Coronary artery (tissue), 2 donors: Measurements from ENCODE around the gene NELL2.

Experiments used
- DNase-seq: peaks from one replicate; pipeline ENCODE4 v3.0.0-alpha.2; 2017; ENCODE audit warnings: low spot score
- H3K27ac ChIP-seq, 2 donors: fragments of 200-600 bp; sonication (generic); one replicate each; pipeline ENCODE4 v1.5.1; 2016 to 2019
- H3K4me3 ChIP-seq: fragments of 200-600 bp; sonication (generic); 2 replicates; pipeline ENCODE4 v1.5.1; 2016; ENCODE audit warnings: mild to moderate bottlenecking, moderate library complexity
- TF ChIP-seq, protein P1 (sequence below): fragments of 200-600 bp; sonication (generic); IDR thresholded peaks from one replicate; pipeline ENCODE4 v1.5.1; 2019; ENCODE audit warnings: antibody characterized with exemption

Gene NELL2

DNA sequence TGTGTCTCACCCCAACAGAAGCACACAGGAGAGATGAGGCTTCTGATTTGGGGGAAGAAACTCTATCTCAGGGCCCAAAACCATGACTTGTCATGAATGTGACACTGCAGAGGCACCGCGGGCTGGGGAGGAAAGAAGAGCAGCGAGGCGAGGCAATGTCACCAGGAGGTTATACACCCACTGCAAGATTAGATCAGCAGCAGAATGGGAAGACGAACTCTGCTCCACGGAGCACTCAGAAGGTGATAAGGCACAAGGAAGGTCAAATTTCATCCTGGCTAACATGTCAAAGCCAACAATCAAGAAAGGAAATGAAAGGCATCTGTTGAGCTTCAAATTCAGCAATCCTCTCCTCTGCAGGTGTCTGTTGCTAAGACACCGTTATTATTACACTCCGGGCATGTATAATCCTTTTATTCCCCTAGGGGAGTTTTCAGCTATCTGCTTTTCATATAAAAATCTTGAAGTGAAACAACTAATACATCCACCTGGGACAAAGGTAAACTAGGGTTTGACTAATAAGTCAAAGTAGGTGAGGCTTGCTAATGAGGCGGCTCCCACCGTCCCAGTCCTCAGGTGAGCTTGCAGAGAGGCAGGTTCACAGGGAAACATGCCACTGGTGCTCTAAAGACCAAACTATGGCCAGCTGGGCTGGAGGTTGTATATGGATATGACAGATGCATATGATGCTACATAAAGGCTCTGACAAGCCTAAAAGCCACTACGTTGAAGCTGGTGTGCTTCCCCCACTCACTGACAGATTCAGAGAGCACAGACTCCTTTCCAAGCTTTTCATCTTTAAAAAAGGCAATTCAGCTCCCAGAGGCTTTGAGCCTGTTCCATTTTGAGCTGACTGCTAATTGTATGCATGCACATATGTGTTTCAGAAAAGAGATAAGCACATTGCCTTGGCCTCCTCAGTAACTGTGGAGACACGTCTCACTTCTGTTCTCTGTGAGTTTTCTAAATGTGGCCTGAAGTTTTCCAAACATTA is 221.2 kb downstream of the NELL2 start:
- Histone ChIP-seq H3K4me3 (no peak overlapping the region), H3K27ac (no peak overlapping the region)
- TF ChIP-seq, protein P1, sequence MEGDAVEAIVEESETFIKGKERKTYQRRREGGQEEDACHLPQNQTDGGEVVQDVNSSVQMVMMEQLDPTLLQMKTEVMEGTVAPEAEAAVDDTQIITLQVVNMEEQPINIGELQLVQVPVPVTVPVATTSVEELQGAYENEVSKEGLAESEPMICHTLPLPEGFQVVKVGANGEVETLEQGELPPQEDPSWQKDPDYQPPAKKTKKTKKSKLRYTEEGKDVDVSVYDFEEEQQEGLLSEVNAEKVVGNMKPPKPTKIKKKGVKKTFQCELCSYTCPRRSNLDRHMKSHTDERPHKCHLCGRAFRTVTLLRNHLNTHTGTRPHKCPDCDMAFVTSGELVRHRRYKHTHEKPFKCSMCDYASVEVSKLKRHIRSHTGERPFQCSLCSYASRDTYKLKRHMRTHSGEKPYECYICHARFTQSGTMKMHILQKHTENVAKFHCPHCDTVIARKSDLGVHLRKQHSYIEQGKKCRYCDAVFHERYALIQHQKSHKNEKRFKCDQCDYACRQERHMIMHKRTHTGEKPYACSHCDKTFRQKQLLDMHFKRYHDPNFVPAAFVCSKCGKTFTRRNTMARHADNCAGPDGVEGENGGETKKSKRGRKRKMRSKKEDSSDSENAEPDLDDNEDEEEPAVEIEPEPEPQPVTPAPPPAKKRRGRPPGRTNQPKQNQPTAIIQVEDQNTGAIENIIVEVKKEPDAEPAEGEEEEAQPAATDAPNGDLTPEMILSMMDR = no peak
- no peak for DNase-seq

DNA sequence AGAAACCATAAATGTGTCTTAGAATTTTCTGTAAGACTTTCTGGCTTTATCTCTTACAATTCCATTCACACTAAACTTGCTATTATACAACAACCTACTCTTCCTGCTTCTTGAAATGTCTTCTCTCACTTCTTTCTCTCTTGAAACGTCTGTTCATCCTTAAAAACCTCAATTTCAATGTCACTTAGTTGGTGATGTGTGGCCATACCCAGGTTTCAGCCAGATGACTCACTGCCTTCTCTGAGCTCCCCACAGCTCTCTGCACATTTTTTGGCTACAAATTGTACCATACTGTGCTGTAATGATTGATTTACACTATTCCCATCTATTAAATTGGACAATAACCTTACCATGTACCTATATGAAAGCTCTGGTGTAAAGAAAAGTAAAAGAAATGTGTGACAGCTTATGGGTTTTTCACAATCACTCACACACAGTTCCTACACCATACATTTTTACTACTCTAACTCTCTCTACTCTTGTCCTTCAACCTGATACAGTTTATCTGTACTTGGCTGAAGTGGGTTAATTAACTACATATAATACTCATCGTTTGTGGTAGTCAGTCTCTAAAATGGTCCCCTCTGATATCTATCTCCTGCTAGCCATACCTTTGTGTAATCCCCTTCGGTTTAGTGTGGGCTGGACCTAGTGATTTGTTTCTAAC is 222.1 kb downstream of the NELL2 start:
- TF ChIP-seq, protein P1 = no peak
- no peak for DNase-seq
- Histone ChIP-seq H3K27ac (no peak overlapping the region), H3K4me3 (no peak overlapping the region)

DNA sequence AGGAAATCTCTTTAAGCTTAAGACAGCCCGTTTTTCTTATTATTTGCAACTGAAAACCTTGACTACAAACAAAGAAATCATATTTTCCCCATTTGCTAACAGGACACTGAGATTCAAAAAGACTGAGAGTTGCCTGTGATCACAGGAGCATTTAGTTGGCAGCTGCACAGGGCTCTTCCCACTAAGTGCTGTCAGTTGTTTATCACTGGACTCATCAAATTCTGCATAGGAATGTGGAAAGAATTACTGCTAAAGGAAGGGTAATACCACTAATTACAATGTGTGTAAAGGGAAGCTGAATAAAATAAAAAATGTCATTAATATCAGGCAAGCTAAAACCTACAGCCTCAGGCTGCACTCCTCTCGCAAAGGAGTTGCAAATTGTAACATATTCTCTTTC is 226.4 kb downstream of the NELL2 start:
- H3K4me3 ChIP-seq = no peak overlapping the region
- DNase-seq = no peak
- TF ChIP-seq, protein P1 = no peak
- no peak overlapping the region for H3K27ac ChIP-seq

DNA sequence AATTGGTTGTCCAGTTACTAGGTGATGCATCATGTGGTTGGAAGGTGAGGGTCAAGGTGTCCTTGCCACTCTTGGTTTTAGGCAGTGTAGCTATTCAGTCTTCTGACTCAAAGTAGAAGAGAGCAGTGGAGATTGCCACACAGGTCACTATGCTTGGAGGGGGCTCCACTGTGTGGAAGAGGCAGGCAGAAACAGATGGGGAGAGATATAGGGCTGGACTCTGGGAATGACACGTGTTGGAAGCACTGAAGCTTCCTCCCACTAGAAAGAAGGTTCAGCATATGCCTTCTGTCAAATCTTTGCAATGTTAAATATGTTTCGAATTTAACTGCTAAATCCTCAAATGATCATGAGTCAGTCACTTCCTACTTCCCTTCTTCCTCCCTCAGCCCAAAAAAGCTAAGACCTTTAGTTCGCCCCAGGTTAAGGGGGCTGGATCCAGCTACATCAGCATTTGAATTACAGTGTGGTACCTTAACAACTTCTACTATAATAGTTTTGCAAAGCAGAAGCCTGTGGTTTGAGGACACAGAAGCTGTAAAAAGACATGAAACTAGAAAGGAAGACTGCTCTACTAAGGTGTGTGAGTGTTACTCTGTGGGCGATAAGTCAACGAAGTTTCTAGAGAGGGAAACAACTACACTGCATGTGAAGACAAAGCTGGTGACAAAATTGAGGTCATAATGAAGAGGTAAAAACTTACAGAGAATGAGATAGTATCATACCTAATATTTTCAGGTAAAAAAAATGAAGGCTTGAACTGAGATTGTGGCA is 228.0 kb downstream of the NELL2 start:
- TF ChIP-seq, protein P1 = no peak
- Histone ChIP-seq H3K4me3 (no peak overlapping the region), H3K27ac (no peak overlapping the region)
- DNase-seq = no peak

DNA sequence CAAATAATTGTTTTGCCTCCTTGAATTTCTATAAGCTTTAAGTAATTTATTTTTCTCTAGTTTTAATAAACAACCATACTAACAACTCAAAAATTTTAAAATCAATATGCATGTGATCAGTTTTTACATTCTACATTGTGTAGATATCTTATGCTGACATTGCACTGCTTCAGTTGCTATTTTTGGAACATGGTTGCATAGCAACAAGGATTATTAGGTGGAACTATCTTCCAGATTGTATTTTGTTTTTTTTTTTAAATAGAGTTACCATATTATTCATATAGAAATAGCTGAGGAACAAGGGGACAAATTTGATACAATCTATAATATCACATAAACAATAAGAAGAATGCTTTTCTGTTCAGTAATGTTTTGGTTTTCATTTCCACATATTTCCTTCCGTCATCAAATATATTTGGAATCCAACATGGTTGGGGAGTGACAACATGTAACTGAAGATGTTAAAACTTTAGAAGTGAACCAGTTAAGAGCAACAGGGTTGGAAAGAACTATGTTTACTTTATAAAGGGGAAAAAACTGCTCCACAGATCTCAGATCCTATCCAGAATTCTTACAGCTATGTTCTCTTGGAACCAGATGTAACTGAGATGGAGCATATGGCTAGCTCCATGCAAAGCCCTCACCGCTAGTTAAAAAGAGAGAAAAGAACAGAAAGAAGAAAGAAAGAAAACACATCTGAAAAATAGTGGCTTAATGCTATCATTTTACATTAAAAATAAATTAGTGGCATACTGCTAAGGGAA is 235.5 kb downstream of the NELL2 start:
- TF ChIP-seq, protein P1 = no peak
- no peak for DNase-seq
- H3K27ac ChIP-seq = no peak overlapping the region
- no peak overlapping the region for H3K4me3 ChIP-seq

DNA sequence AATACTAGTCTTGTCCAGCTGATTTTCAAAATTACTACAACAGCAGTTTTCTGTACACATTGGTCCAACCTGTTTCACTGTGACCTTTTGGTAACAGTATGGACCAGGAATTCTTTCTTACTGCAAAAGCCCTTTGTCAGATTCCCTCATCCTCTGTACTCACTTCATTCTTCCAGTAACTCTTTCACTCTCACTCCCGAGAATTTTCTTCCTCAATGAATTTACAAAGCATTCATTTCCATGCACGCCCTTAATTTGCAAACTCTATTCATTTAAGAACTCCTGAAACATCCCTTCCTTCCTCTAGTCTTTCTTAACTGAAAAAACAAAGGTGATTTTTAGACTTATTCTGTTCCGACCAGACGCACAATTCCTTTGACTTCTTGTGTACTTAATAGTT is 238.2 kb downstream of the NELL2 start:
- DNase-seq = no peak
- H3K27ac ChIP-seq = no peak overlapping the region
- H3K4me3 ChIP-seq = no peak overlapping the region
- TF ChIP-seq, protein P1 = no peak
